ENCODE data around the gene MMP25.
"Not testable (repeated sequence)": the region's sequence is repeated elsewhere in the genome, so short reads cannot be mapped to it uniquely, and the experiment has no call there.

MMP25 gene

DNA sequence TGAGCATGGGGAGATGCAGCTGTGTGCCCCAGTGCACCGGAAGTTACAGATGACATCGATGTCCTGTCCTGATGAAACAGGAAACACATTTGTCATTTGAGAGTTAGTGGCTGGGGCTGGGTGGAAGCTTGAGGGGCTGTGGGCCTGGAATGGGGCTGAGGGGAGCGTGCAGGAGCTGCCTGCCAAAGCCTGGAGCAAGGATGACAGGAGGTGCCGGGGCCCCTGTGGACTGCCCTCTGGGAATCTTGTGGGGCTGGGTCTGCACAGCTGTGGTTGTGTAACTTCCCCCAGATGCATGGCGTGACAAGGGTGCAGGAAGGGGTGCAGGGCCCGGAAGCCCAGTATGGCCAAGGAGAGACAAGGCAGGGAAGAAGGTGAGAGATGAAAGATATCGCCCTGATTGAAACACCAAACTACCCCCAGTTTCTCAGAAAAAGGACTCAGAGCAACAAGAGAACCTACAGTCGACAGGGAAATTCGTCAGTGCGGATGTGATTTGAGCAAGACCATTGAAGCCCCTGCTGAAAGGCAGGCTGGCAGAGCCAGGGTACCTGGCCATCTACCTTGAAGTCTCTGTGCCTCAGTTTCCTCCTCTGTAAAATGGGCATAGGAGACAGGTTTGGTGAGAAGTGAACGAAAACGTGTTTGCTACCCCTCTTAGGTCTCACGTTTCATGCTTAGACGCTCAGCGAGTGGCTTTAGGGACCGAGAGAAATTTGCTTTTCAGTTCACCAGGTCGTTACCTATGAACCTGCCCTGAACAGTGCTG lies 8.8 kb downstream of the MMP25 start:
- no peak for ATAC-seq (ENCODE audit: low read depth)
- Histone ChIP-seq H3K27ac (ENCODE audit: poor library complexity, severe bottlenecking) (no peak overlapping the region), H3K4me1 (ENCODE audit: insufficient read depth, poor library complexity, severe bottlenecking) (no peaks in the 10 kb centered on the region), H3K4me3 (ENCODE audit: severe bottlenecking) (no peak overlapping the region), H3K27me3 (ENCODE audit: insufficient read depth, poor library complexity, severe bottlenecking) (peaks cover 6% of the 10 kb centered on the region), H3K9me3 (ENCODE audit: severe bottlenecking) (no peaks in the 10 kb centered on the region), H3K36me3 (ENCODE audit: low read depth) (no peaks in the 10 kb centered on the region)
- no peak for DNase-seq (ENCODE audit: low spot score)
- TF ChIP-seq, protein P1, sequence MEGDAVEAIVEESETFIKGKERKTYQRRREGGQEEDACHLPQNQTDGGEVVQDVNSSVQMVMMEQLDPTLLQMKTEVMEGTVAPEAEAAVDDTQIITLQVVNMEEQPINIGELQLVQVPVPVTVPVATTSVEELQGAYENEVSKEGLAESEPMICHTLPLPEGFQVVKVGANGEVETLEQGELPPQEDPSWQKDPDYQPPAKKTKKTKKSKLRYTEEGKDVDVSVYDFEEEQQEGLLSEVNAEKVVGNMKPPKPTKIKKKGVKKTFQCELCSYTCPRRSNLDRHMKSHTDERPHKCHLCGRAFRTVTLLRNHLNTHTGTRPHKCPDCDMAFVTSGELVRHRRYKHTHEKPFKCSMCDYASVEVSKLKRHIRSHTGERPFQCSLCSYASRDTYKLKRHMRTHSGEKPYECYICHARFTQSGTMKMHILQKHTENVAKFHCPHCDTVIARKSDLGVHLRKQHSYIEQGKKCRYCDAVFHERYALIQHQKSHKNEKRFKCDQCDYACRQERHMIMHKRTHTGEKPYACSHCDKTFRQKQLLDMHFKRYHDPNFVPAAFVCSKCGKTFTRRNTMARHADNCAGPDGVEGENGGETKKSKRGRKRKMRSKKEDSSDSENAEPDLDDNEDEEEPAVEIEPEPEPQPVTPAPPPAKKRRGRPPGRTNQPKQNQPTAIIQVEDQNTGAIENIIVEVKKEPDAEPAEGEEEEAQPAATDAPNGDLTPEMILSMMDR (IDR thresholded peaks at IDR 0.05; ENCODE audit: poor library complexity, severe bottlenecking): no peak

DNA sequence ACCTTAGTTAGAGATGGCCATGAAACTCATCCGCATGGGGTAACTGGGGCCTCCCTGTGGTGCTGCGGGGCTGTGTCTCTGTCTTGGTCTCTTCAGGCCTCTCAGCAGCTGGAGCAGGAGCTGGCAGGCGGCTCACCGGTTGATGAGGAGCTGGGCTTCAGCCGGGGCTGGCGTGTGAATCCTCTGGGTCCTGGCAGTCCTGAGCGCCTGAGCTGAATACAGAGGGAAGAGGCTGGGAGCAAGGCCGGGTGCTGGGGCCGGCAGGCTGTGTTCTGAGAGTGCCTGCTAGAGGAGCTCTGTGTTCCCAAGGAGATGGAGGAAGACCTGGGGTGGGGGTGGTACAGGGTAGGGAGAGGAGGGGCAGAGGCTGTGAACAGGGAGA lies 9.4 kb downstream of the MMP25 start:
- ATAC-seq (ENCODE audit: low read depth); H3K4me3 ChIP-seq (ENCODE audit: severe bottlenecking); H3K27ac ChIP-seq (ENCODE audit: poor library complexity, severe bottlenecking); H3K4me1 ChIP-seq (ENCODE audit: insufficient read depth, poor library complexity, severe bottlenecking); H3K27me3 ChIP-seq (ENCODE audit: insufficient read depth, poor library complexity, severe bottlenecking); H3K9me3 ChIP-seq (ENCODE audit: severe bottlenecking); H3K36me3 ChIP-seq (ENCODE audit: low read depth); DNase-seq (ENCODE audit: low spot score): not testable (repeated sequence)

DNA sequence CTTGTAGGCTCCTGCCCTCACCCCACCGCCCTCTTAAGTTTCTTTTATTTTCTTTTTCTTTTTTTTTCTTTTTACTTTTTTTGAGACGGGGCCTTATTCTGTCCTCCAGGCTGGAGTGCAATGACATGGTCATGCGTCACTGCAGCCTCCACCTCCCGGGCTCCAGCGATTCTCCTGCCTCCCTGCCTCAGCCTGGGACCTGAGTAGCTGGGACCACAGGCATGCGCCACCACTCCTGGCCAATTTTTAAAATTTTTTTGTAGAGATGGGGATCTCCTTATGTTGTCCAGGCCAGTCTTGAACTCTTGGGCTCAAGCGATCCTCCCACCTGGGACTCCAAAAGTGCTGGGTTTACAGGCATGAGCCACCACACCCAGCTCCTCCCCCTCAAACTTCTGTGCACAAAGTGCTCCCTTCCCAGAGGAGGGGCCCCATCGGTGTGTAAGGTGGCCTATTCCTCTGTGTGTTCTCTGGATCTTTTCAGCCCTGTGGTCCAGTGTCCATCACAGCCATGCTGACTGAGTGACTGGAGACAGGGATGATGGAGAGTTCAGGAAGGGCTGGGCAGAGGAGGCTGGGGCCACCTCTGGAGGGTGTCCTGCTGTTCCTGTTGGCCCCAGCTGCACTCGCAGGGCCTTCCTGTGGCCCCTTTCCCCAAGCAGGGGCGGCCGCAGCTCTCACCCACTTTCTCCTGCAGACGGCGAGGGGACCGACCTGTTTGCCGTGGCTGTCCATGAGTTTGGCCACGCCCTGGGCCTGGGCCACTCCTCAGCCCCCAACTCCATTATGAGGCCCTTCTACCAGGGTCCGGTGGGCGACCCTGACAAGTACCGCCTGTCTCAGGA lies 10.2 kb downstream of the MMP25 start:
- no peaks in the 10 kb centered on the region for H3K9me3 ChIP-seq (ENCODE audit: severe bottlenecking)
- no peak overlapping the region for H3K27ac ChIP-seq (ENCODE audit: poor library complexity, severe bottlenecking)
- ATAC-seq (ENCODE audit: low read depth): no peak
- H3K4me3 ChIP-seq (ENCODE audit: severe bottlenecking): no peak overlapping the region
- no peak for DNase-seq (ENCODE audit: low spot score)
- no peaks in the 10 kb centered on the region for H3K36me3 ChIP-seq (ENCODE audit: low read depth)
- H3K27me3 ChIP-seq (ENCODE audit: insufficient read depth, poor library complexity, severe bottlenecking): no peaks in the 10 kb centered on the region
- TF ChIP-seq, protein P1 (IDR thresholded peaks at IDR 0.05; ENCODE audit: poor library complexity, severe bottlenecking): no peak
- H3K4me1 ChIP-seq (ENCODE audit: insufficient read depth, poor library complexity, severe bottlenecking): no peaks in the 10 kb centered on the region

DNA sequence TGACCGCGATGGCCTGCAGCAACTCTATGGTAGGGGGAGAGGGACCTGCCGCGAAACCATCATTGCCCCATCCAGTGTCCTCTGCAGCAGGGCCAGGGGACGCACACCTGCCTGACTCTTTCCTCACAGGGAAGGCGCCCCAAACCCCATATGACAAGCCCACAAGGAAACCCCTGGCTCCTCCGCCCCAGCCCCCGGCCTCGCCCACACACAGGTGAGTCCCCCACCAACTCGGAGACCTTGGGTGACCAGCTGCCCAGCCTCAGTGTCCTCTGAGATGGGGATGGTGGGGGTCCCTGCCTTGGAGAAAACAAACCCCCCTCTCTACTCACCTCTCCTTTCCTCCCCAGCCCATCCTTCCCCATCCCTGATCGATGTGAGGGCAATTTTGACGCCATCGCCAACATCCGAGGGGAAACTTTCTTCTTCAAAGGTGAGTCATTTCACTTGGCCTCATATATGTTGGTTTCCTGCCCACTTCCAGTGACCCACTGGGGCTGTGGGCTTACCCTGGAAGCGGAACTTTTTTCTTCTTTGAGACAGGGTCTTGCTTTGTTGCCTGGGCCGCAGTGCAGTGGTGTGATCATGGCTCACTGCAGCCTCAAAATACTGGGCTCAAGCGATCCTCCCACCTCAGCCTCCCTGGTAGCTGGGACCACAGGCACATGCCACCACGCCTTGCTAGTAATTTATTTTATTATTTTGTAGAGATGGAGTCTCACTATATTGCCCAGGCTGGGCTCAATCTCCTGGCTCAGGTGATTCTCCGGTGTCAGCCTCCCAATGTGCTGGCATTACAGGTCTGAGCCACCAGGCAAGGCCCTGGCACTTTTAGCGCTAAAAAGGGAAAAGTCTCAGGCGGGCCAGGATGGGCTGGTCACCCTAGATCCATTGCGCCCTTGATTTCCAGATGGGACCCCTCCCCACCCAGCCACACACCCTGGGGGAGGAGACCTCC lies 11.1 kb downstream of the MMP25 start:
- Histone ChIP-seq H3K4me3 (ENCODE audit: severe bottlenecking) (no peak overlapping the region), H3K9me3 (ENCODE audit: severe bottlenecking) (no peaks in the 10 kb centered on the region), H3K4me1 (ENCODE audit: insufficient read depth, poor library complexity, severe bottlenecking) (no peaks in the 10 kb centered on the region), H3K27me3 (ENCODE audit: insufficient read depth, poor library complexity, severe bottlenecking) (no peaks in the 10 kb centered on the region), H3K36me3 (ENCODE audit: low read depth) (no peaks in the 10 kb centered on the region), H3K27ac (ENCODE audit: poor library complexity, severe bottlenecking) (no peak overlapping the region)
- ATAC-seq (ENCODE audit: low read depth) (no peak), DNase-seq (ENCODE audit: low spot score) (no peak)
- TF ChIP-seq, protein P1 (IDR thresholded peaks at IDR 0.05; ENCODE audit: poor library complexity, severe bottlenecking): no peak

All from RWPE2 (cell line).